Activated CD4-positive, alpha-beta memory T cell treated with anti-CD3 and anti-CD28 coated beads for 36 hours (primary cell): ENCODE measurements around the gene GUCY1A1. TPM values are rescaled to one million over a fixed set of nuclear protein-coding genes. Genes with fewer than 3 reads are reported as not detected.

Experiments
- CTCF ChIA-PET: fragments of 350-600 bp; sonication (Branson Sonifier 250); formaldehyde crosslinking; loops from one replicate; lab custom pipeline; 2021; ENCODE audit warnings: antibody characterized with exemption, inconsistent platforms; lab: Charles Lee
- POLR2A ChIA-PET: fragments of 350-600 bp; sonication (Branson Sonifier 250); formaldehyde crosslinking; loops from one replicate; lab custom pipeline; 2021; ENCODE audit warnings: antibody characterized with exemption; lab: Charles Lee
- DNase-seq: peaks from one replicate; pipeline ENCODE4 v3.0.0-alpha.2; 2020
- H3K27ac Mint-ChIP-seq: one replicate; pipeline ENCODE4 v1.8.0; 2021; ENCODE audit warnings: mixed read lengths
- H3K27me3 Mint-ChIP-seq: one replicate; pipeline ENCODE4 v1.8.0; 2021; ENCODE audit warnings: mixed read lengths
- H3K36me3 Mint-ChIP-seq: one replicate; pipeline ENCODE4 v1.8.0; 2021; ENCODE audit warnings: mixed read lengths
- H3K4me1 Mint-ChIP-seq: one replicate; pipeline ENCODE4 v1.8.0; 2021; ENCODE audit warnings: low read depth, mixed read lengths
- H3K4me3 Mint-ChIP-seq: one replicate; pipeline ENCODE4 v1.8.0; 2021; ENCODE audit warnings: mild to moderate bottlenecking, mixed read lengths
- H3K9me3 Mint-ChIP-seq: one replicate; pipeline ENCODE4 v1.8.0; 2021; ENCODE audit warnings: mixed read lengths
- intact Hi-C: fragments of 100-400 bp; cut with micrococcal nuclease; formaldehyde crosslinking; loops from one replicate; pipeline ENCODE4 v1.15.1; 2023
- total RNA-seq, 2 experiments: library from RNA; stranded (reverse); gene quantifications; one replicate each; pipeline ENCODE4 v1.2.3, GENCODE V29; 2021

Gene GUCY1A1, protein sequence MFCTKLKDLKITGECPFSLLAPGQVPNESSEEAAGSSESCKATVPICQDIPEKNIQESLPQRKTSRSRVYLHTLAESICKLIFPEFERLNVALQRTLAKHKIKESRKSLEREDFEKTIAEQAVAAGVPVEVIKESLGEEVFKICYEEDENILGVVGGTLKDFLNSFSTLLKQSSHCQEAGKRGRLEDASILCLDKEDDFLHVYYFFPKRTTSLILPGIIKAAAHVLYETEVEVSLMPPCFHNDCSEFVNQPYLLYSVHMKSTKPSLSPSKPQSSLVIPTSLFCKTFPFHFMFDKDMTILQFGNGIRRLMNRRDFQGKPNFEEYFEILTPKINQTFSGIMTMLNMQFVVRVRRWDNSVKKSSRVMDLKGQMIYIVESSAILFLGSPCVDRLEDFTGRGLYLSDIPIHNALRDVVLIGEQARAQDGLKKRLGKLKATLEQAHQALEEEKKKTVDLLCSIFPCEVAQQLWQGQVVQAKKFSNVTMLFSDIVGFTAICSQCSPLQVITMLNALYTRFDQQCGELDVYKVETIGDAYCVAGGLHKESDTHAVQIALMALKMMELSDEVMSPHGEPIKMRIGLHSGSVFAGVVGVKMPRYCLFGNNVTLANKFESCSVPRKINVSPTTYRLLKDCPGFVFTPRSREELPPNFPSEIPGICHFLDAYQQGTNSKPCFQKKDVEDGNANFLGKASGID
- total RNA-seq, result not detected

DNA sequence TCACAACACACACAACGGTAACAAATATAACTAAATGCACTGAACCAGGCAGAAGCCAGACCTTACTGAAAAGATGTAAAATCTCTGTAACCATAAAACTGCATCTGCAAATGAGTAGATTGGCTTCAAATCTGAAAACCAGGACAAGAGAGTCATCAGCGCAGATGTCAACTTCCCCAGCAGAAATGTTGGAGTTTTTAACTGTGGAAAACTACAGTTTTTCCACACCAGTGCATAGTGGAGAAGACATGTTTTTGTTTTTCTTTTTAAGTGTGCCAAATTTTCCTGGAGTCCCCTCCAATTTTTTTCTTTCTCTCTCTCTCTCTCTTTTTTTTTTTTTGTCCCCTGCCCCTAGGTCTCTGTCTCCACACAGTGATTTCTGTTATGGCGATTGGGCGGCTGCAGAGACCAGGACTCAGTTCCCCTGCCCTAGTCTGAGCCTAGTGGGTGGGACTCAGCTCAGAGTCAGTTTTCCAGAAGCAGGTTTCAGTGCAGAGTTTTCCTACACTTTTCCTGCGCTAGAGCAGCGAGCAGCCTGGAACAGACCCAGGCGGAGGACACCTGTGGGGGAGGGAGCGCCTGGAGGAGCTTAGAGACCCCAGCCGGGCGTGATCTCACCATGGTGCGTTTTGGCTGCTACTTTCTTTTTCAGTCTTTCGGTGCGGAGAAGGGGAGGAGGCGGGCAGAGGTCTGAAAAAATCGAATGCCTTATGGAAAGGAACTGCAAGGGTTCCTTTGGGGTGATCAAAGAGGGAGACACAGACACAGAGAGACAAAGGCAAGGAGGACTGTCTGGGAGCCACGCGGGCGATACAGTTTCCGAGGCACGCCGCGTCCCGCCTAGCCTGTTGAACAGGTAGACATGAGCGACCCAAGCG, at the start of gene GUCY1A1:
Gene GUCY1A1 (plus strand): TSS at position 505 of the 878 bp plus-strand sequence. CDS start 30,020 bp downstream, outside the sequence.
- no peaks in the 10 kb centered on the region for H3K9me3 Mint-ChIP-seq
- peaks cover 14% of the 10 kb centered on the region for H3K4me1 Mint-ChIP-seq
- intact Hi-C loops, result no loop called here
- CTCF ChIA-PET, result no interaction called here
- DNase-seq, result no peak
- no peak within 1 kb of the TSS for H3K27ac Mint-ChIP-seq
- no peaks in the 10 kb centered on the region for H3K36me3 Mint-ChIP-seq
- POLR2A ChIA-PET, result no interaction called here
- H3K4me3 Mint-ChIP-seq, result peak within 1 kb of the TSS; percentile 69
- H3K27me3 Mint-ChIP-seq, result peaks cover 47% of the 10 kb centered on the region

DNA sequence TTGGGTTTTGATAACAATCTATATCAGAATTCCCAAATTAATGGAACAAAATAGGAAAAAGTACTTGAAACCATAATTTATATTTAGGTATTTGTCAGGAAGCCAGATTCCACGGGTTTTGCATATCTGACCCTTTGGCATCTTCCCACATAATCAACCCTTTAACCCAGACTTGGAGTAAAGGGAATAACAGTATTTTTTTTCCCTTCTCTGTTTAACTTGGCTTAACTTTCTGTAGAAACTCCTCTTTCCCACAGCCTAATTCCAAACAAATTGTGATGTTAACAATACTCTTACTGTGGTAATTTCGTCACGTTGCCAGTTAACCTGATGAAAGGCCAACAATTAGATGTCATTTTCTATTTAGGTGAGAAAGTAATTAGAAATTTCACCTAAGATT, 49.4 kb upstream of the GUCY1A1 start:
- CTCF ChIA-PET, result no interaction called here

DNA sequence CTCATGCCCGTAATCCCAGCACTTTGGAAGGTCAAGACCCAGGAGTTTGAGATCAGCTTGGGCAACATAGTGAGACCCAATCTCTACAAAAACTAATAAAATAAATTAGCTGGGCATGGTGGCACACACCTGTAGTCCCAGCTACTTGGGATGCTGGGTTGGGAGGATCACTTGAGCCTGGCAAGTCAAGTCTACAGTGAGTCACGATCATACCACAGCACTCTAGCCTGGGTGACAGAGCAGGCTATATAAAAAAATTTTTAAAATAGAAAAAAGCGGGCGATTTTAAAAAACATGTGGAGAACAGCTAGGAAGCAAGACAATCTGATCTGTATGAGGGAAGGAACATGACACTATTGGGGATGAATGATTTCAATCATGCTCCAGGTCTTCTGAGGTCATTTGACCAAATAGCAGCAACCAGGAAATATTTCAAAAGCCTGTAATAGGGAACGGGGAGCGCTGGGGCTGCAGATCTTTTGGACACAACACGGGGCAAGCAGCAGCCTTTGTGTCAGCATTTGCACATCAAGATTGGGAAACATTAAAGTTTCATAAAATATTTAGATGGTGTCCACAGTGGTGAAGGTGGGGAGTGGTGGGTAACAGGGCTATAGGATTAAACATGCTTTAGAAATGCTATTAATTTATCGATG, 48.3 kb upstream of the GUCY1A1 start:
- H3K4me3 Mint-ChIP-seq, result no peak overlapping the region
- no peaks in the 10 kb centered on the region for H3K4me1 Mint-ChIP-seq
- POLR2A ChIA-PET, result no interaction called here
- DNase-seq, result no peak
- intact Hi-C loops, result no loop called here
- no peaks in the 10 kb centered on the region for H3K36me3 Mint-ChIP-seq
- CTCF ChIA-PET, result no interaction called here
- H3K27ac Mint-ChIP-seq, result no peak overlapping the region
- no peaks in the 10 kb centered on the region for H3K9me3 Mint-ChIP-seq
- H3K27me3 Mint-ChIP-seq, result no peaks in the 10 kb centered on the region

More for the DNA sequence above, 49.4 kb upstream of the GUCY1A1 start:
- Mint-ChIP-seq H3K27ac (no peak overlapping the region), H3K9me3 (no peaks in the 10 kb centered on the region), H3K4me3 (no peak overlapping the region), H3K36me3 (no peaks in the 10 kb centered on the region), H3K4me1 (no peaks in the 10 kb centered on the region), H3K27me3 (no peaks in the 10 kb centered on the region)
- intact Hi-C loops, result no loop called here
- POLR2A ChIA-PET, result no interaction called here
- DNase-seq, result no peak

DNA sequence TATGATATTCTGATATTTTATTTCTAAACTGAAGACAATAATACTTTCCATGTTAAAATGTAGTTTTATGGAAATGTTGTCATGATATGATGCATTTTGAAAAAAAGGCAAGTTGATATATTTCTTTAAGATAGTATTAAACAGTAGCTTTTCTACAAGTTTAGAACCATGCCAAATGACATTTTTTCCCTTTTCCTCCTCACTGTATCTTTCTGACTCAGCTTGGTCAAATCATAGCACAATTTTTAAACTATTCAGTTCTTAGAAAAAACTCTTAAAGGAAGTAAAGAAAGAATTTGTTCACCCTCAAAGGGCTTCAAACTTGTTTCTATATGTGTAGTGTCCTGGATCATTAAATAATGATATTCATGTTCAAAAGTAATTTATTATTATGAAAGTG, 46.0 kb upstream of the GUCY1A1 start:
- POLR2A ChIA-PET, result no interaction called here
- no peaks in the 10 kb centered on the region for H3K36me3 Mint-ChIP-seq
- intact Hi-C loops, result no loop called here

DNA sequence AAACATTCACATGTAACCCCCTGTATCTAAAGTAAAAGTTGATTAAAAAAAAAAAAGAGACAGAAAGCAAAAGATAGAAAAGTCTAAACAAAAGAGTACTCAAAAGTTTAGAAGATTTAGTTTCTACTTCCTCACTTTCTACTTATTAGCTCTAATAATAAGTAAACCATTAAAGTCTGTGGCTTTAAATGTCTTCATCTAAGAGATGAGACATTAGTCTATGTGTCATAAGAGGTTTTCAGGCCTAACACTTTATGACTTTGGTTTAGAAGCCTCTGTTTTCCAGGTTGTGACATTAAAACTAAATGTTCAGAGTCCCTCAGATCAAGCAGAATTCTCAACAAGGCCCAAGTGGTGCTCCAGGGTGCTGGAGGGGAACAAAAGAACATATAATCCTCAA, 42.2 kb upstream of the GUCY1A1 start:
- Mint-ChIP-seq H3K27ac (no peak overlapping the region), H3K27me3 (no peaks in the 10 kb centered on the region), H3K36me3 (no peaks in the 10 kb centered on the region), H3K4me1 (no peaks in the 10 kb centered on the region), H3K4me3 (no peak overlapping the region), H3K9me3 (no peaks in the 10 kb centered on the region)
- no peak for DNase-seq
- ChIA-PET POLR2A (no interaction called here), CTCF (no interaction called here)
- intact Hi-C loops, result no loop called here

More for the DNA sequence above, 46.0 kb upstream of the GUCY1A1 start:
- Mint-ChIP-seq H3K27me3 (no peaks in the 10 kb centered on the region), H3K4me3 (no peak overlapping the region), H3K9me3 (no peaks in the 10 kb centered on the region), H3K4me1 (no peaks in the 10 kb centered on the region), H3K27ac (no peak overlapping the region)
- no peak for DNase-seq
- CTCF ChIA-PET, result no interaction called here

DNA sequence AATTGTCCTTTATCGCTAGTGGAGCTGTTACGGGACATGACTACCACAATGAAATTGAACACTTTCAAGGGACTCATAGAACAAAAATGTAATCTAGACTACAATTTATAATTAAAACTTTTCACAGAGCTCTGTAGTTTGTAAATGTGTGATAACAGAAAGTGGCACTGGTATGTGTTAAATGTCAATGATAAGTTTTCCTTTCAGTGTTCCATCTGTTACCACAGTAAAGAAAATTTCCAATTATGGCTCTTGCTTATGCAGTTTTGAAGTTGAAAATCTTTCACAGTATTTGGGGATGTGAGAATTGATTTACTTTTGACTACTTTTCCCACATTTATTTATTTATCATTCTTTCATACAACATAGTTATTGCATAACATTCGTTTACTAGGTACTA, 40.1 kb upstream of the GUCY1A1 start:
- ChIA-PET CTCF (no interaction called here), POLR2A (no interaction called here)
- intact Hi-C loops, result no loop called here
- Mint-ChIP-seq H3K4me1 (peaks cover 2% of the 10 kb centered on the region), H3K4me3 (no peak overlapping the region), H3K27me3 (no peaks in the 10 kb centered on the region), H3K27ac (no peak overlapping the region), H3K9me3 (no peaks in the 10 kb centered on the region), H3K36me3 (no peaks in the 10 kb centered on the region)
- DNase-seq, result no peak

DNA sequence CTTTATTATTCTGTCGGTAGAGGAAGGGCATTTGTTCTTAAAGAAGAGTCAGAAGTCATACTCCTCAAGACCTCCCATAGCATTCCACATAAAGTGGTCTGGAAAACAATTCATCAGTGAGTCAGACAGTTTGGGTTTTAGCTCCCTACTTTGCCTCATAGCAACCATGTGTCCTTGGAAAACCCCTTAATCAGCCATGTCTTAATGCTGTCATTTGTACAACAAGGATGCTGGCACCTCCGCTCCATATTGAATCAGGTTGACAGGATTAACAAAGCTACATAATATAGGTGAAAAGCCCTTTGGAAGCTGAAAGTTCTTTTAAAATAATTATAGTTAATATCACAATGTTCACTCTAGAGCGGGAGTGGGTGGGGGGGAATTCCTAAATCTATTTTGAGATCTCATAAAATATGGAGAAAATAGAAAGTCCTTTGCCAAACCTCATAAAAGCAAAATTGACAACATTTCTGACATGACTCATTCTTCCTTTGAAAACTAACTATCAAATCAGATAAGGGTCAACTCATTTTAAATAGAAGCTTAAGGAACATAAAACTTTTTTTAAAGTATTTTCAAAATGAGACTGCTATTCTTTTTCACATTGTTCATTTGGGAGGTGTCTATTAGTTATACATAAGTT, 37.3 kb upstream of the GUCY1A1 start:
- no peak overlapping the region for H3K27ac Mint-ChIP-seq
- no peaks in the 10 kb centered on the region for H3K9me3 Mint-ChIP-seq
- H3K4me1 Mint-ChIP-seq, result peaks cover 2% of the 10 kb centered on the region
- CTCF ChIA-PET, result no interaction called here
- no peaks in the 10 kb centered on the region for H3K36me3 Mint-ChIP-seq
- no peak overlapping the region for H3K4me3 Mint-ChIP-seq
- intact Hi-C loops, result no loop called here
- POLR2A ChIA-PET, result no interaction called here
- no peaks in the 10 kb centered on the region for H3K27me3 Mint-ChIP-seq
- DNase-seq, result no peak

DNA sequence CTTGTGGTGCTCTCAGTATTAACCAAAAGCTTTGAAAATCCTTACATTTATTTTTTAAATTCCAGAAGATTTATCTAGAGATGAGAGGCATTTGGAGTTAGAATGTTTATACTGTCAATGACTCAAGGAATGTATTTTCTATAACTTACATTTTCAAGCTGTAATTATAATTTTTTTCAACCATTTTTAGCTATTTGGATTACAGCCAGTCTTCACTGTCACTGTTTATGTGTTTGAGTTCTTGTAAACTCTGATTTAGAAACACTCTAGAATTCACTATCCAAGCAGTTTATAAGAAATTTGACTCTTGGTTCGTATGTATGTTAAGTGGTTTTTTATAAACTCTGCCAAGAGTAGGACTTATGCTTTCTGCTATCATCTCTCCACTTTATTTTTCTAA, 36.7 kb upstream of the GUCY1A1 start:
- Mint-ChIP-seq H3K4me3 (no peak overlapping the region), H3K4me1 (peaks cover 2% of the 10 kb centered on the region), H3K27ac (no peak overlapping the region), H3K9me3 (no peaks in the 10 kb centered on the region), H3K36me3 (no peaks in the 10 kb centered on the region), H3K27me3 (no peaks in the 10 kb centered on the region)
- CTCF ChIA-PET, result interaction anchor here (1.4 kb wide), 1 partner anchor 10 kb away, joined by 4 read pairs; no protein-coding TSS in a partner anchor
- no peak for DNase-seq
- POLR2A ChIA-PET, result no interaction called here
- intact Hi-C loops, result no loop called here

DNA sequence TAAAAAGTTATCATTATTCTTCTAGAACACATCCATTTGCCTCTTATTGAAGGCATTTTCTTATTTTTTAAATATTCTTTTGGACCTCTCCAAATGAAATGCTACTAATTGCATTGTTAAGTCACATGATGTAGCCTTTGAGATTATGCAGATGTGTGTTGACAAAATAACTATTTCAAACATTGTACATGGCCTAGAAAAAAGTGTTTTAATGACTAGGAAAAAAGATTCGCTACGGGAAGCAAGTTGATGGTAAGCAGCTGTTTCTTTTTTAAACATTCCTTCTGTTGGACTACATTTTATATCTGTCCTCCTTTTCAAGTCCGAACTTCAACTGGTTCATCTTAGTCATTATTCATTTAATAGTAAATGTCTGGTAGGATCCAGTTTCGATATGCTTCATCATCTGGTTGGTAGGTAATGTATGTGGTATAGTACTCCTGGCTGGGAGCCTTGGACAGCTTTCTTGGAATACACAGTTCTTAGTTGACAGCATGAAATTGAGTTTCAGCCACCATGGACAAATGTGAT, 34.3 kb upstream of the GUCY1A1 start:
- no peaks in the 10 kb centered on the region for H3K36me3 Mint-ChIP-seq
- intact Hi-C loops, result no loop called here
- POLR2A ChIA-PET, result no interaction called here
- CTCF ChIA-PET, result no interaction called here
- H3K4me1 Mint-ChIP-seq, result peaks cover 2% of the 10 kb centered on the region
- no peaks in the 10 kb centered on the region for H3K9me3 Mint-ChIP-seq
- no peak overlapping the region for H3K27ac Mint-ChIP-seq
- H3K4me3 Mint-ChIP-seq, result no peak overlapping the region
- DNase-seq, result no peak
- no peaks in the 10 kb centered on the region for H3K27me3 Mint-ChIP-seq

DNA sequence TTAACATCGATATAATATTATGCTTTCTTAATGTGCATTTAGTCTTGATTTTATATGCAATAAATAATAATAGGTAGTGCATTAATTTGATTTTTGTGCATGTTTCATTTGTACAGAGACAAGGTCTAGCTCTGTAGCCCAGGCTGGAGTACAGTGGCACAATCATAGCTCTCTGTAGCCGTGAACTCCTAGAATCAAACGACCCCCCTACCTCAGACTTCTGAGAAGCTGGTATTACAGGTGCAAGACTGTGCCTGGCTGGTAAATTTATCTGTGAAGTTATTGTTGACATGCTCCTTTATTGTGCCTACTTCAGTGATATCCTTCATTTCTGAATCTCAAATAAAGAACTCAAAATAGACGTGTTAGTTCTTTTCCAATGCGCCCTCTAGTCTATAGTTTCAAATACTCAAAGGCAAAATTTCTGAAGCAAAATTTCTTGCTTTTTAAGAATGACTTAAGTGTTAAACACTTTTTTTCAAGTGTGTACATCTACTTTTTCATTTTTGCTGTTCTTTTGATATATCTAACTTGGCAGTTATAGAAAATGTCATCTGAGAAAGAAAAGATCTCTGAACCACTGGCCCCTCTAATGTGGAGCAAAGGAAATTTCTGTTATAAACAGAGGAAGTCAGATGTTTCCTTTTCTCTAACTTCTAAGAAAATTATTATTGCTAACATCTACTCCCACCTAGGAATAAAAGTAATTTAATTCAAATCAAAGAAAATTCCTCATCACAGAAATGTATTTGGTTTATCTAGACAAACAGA, 28.3 kb upstream of the GUCY1A1 start:
- POLR2A ChIA-PET, result no interaction called here
- H3K27me3 Mint-ChIP-seq, result peaks cover 4% of the 10 kb centered on the region
- no peak overlapping the region for H3K4me3 Mint-ChIP-seq
- no peak overlapping the region for H3K27ac Mint-ChIP-seq
- CTCF ChIA-PET, result no interaction called here
- H3K4me1 Mint-ChIP-seq, result peaks cover 4% of the 10 kb centered on the region
- H3K9me3 Mint-ChIP-seq, result no peaks in the 10 kb centered on the region
- no peak for DNase-seq
- intact Hi-C loops, result no loop called here
- no peaks in the 10 kb centered on the region for H3K36me3 Mint-ChIP-seq
